Ramos (cell line): ENCODE data around the gene TBC1D26.
"Not testable (repeated sequence)": the region's sequence is repeated elsewhere in the genome, so short reads cannot be mapped to it uniquely, and the experiment has no call there.

Experiments
- in situ Hi-C: fragments of 300-500 bp; cut with MboI; formaldehyde crosslinking; loops from one replicate; pipeline ENCODE4 v1.14.3; 2022; ENCODE audit warnings: low sequenced_read_pairs; ENCODE audit not compliant: unreplicated experiment

Gene TBC1D26

GRCh38 chr17:15731900-15732299 lies at the start of gene TBC1D26:
TBC1D26 (plus strand) TSS chr17:15732283; CDS start chr17:15735349, 3,066 bp downstream.
- in situ Hi-C loops, result not testable (repeated sequence)

GRCh38 chr17:15683135-15683534 lies 48.9 kb upstream of the TBC1D26 start:
- in situ Hi-C loops, result not testable (repeated sequence)

GRCh38 chr17:15683824-15684478 lies 48.1 kb upstream of the TBC1D26 start, which contains the start of gene TRIM16:
TRIM16 (minus strand) TSS chr17:15684311; CDS start chr17:15651609, 32,702 bp downstream.
- in situ Hi-C loops, result not testable (repeated sequence)

GRCh38 chr17:15687494-15687893 lies 44.6 kb upstream of the TBC1D26 start:
- in situ Hi-C loops, result not testable (repeated sequence)

- in situ Hi-C loops, result not testable (repeated sequence)
These were observed 33.1 kb upstream of the TBC1D26 start for GRCh38 chr17:15698967-15699366.

- in situ Hi-C loops, result not testable (repeated sequence)
These were observed 32.6 kb upstream of the TBC1D26 start, which contains the start of gene ZNF286A for GRCh38 chr17:15699413-15699924. ZNF286A (plus strand) TSS chr17:15699752; CDS start chr17:15700330, 578 bp downstream.

GRCh38 chr17:15699937-15700336 lies 32.1 kb upstream of the TBC1D26 start:
- in situ Hi-C loops, result not testable (repeated sequence)

GRCh38 chr17:15704239-15704638 lies 27.8 kb upstream of the TBC1D26 start:
- in situ Hi-C loops, result not testable (repeated sequence)

- in situ Hi-C loops, result not testable (repeated sequence)
These were observed 27.3 kb upstream of the TBC1D26 start for GRCh38 chr17:15704813-15705212.

GRCh38 chr17:15708879-15709278 lies 23.2 kb upstream of the TBC1D26 start:
- in situ Hi-C loops, result not testable (repeated sequence)

- in situ Hi-C loops, result not testable (repeated sequence)
These were observed 15.2 kb upstream of the TBC1D26 start for GRCh38 chr17:15716601-15717563.

- in situ Hi-C loops, result not testable (repeated sequence)
These were observed 1.5 kb upstream of the TBC1D26 start for GRCh38 chr17:15730535-15730934.

GRCh38 chr17:15733174-15733789 lies 1.2 kb downstream of the TBC1D26 start:
- in situ Hi-C loops, result not testable (repeated sequence)

GRCh38 chr17:15736578-15736977 lies 4.5 kb downstream of the TBC1D26 start:
- in situ Hi-C loops, result not testable (repeated sequence)

GRCh38 chr17:15738066-15738465 lies 6.0 kb downstream of the TBC1D26 start:
- in situ Hi-C loops, result no loop called here

- in situ Hi-C loops, result not testable (repeated sequence)
These were observed 7.2 kb downstream of the TBC1D26 start for GRCh38 chr17:15739259-15739658.

GRCh38 chr17:15740041-15740440 lies 8.0 kb downstream of the TBC1D26 start:
- in situ Hi-C loops, result not testable (repeated sequence)

- in situ Hi-C loops, result no loop called here
These were observed 8.6 kb downstream of the TBC1D26 start for GRCh38 chr17:15740570-15741120.

- in situ Hi-C loops, result no loop called here
These were observed 9.5 kb downstream of the TBC1D26 start for GRCh38 chr17:15741624-15742023.
